ENCODE measurements around the gene EIF2AK3. TPM values are rescaled to one million over a fixed set of nuclear protein-coding genes. Genes with fewer than 3 reads are reported as not detected.
A peak's percentile ranks its signal among the peaks of the same experiment; 100 is the strongest.

Gene EIF2AK3
- total and polyA plus RNA-seq, 2 experiments from 2014 or later: 19.5 to 41.9 TPM

DNA sequence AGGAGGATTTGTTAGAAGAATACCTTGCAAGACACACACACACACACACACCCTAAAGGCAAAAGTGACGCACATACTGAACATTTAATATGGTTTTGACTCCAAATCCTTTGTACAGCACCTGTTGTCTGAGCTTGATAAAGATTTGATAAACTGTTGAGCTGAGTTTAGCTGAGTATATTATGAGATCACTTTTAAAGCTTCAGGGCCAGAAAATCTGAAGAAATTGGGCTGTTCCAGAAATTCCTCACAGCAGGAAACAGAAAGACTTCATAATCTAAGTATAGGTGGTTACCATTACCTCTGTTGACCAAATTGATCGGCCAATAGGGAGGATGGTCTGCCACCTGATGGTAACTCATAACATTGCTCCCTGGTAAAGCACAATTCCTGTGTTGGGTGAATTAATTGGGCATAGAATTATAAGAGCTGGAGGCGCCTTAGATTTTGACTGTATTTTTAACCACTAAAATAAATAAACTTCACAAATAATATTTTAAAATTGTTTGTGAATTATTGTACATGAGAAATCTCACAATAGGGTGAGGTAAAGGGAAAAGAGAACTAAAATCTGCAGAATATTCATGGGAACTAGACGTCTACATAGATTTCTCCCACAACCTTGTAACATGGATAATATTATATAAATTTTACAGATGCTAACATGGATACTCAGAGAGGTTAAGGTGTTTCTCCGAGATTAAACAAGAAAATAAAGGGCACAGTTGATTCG, 42.4 kb upstream of the EIF2AK3 start:
- 58% methylated on average over 6 of the region's 6 CpGs for WGBS (ENCODE audit: low lambda C conversion rate, missing lambda C conversion rate)
- peak overlapping the region; percentile 19 for H3K27ac ChIP-seq

GRCh38 chr2:88668862-88669261, 41.6 kb upstream of the EIF2AK3 start:
- 93% methylated on average over 2 of the region's 2 CpGs for WGBS (ENCODE audit: low lambda C conversion rate, missing lambda C conversion rate)
- H3K79me2 ChIP-seq: no peaks in the 10 kb centered on the region
- H3K36me3 ChIP-seq (replicated peaks; ENCODE audit: insufficient read depth, low read depth): no peaks in the 10 kb centered on the region
- H3K9me3 ChIP-seq (ENCODE audit: low read depth): no peaks in the 10 kb centered on the region
- no peak overlapping the region for H3K4me2 ChIP-seq
- no peaks in the 10 kb centered on the region for H3K4me1 ChIP-seq (ENCODE audit: insufficient read depth)
- no peak overlapping the region for H3K4me3 ChIP-seq
- H2AFZ ChIP-seq: no peak overlapping the region
- H3K27me3 ChIP-seq: no peaks in the 10 kb centered on the region
- H3K27ac ChIP-seq: peak overlapping the region; percentile 19
- no peaks in the 10 kb centered on the region for H3K9me2 ChIP-seq (replicated peaks; ENCODE audit: insufficient read depth)
- TF ChIP-seq EZH2phosphoT487 (IDR thresholded peaks at IDR 0.05; ENCODE audit: low read depth, severe bottlenecking, unreplicated experiment) (no peak), EZH2 (IDR thresholded peaks at IDR 0.05; ENCODE audit: borderline replicate concordance) (no peak), CTCF (IDR thresholded peaks at IDR 0.05; ENCODE audit: poor library complexity) (no peak)
- no peak for DNase-seq (ENCODE audit: low spot score)
- no peaks in the 10 kb centered on the region for H4K20me1 ChIP-seq (ENCODE audit: insufficient read depth, poor library complexity, severe bottlenecking)

More for the DNA sequence above, 42.4 kb upstream of the EIF2AK3 start:
- peak; percentile 63 for DNase-seq (ENCODE audit: low spot score)
- Histone ChIP-seq H3K27me3 (no peaks in the 10 kb centered on the region), H3K4me3 (no peak overlapping the region), H4K20me1 (ENCODE audit: insufficient read depth, poor library complexity, severe bottlenecking) (no peaks in the 10 kb centered on the region), H3K4me1 (ENCODE audit: insufficient read depth) (no peaks in the 10 kb centered on the region), H3K9me3 (ENCODE audit: low read depth) (no peaks in the 10 kb centered on the region), H3K4me2 (no peak overlapping the region), H2AFZ (no peak overlapping the region), H3K79me2 (no peaks in the 10 kb centered on the region), H3K9me2 (replicated peaks; ENCODE audit: insufficient read depth) (no peaks in the 10 kb centered on the region), H3K36me3 (replicated peaks; ENCODE audit: insufficient read depth, low read depth) (no peaks in the 10 kb centered on the region)
- peak; percentile 72 for TF ChIP-seq CTCF (IDR thresholded peaks at IDR 0.05; ENCODE audit: poor library complexity)
- TF ChIP-seq EZH2phosphoT487 (IDR thresholded peaks at IDR 0.05; ENCODE audit: low read depth, severe bottlenecking, unreplicated experiment): no peak

GRCh38 chr2:88667219-88667618, 40.0 kb upstream of the EIF2AK3 start:
- no peak overlapping the region for H3K4me2 ChIP-seq
- H3K27ac ChIP-seq: peak overlapping the region; percentile 88
- no peaks in the 10 kb centered on the region for H3K27me3 ChIP-seq
- 95% methylated on average over 2 of the region's 2 CpGs for WGBS (ENCODE audit: low lambda C conversion rate, missing lambda C conversion rate)
- no peak for DNase-seq (ENCODE audit: low spot score)
- H4K20me1 ChIP-seq (ENCODE audit: insufficient read depth, poor library complexity, severe bottlenecking): no peaks in the 10 kb centered on the region
- no peaks in the 10 kb centered on the region for H3K9me3 ChIP-seq (ENCODE audit: low read depth)
- H3K36me3 ChIP-seq (replicated peaks; ENCODE audit: insufficient read depth, low read depth): no peaks in the 10 kb centered on the region
- H3K9me2 ChIP-seq (replicated peaks; ENCODE audit: insufficient read depth): no peaks in the 10 kb centered on the region
- H2AFZ ChIP-seq: no peak overlapping the region
- no peak overlapping the region for H3K4me3 ChIP-seq
- H3K79me2 ChIP-seq: no peaks in the 10 kb centered on the region
- no peaks in the 10 kb centered on the region for H3K4me1 ChIP-seq (ENCODE audit: insufficient read depth)
- TF ChIP-seq EZH2 (IDR thresholded peaks at IDR 0.05; ENCODE audit: borderline replicate concordance) (no peak), CTCF (IDR thresholded peaks at IDR 0.05; ENCODE audit: poor library complexity) (no peak), EZH2phosphoT487 (IDR thresholded peaks at IDR 0.05; ENCODE audit: low read depth, severe bottlenecking, unreplicated experiment) (no peak)
